ENCODE results near the gene CNN3.

CNN3 gene

DNA sequence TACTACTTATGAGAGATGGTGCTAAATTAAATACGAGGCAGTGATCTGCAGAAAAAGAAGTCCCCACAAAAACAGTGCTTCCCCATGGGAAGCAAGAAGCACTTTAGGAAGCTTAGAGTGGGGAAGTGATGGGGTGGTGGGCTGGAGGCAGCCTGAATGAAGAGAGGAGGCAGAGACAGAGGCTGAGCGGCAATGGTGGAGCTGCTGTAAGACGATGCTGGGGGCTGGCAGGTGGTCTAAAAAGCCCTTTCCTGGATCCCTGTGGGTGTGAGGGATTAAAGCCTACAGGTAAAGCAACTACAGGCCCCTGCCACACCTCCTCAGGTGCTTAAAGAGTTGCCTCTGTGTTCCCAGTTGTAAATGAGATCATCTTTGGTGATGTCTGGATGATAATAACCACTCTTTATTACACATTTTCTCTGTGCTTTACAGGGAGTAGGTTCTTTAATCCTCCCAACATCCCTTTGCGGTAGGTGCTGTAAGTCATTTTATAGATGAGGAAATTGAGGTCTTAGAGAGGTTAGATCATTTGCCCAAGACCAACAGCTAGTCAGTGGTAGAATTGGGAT, 39.2 kb downstream of the CNN3 start:
- no peak for DNase-seq (ENCODE audit: low spot score)

- no peak for DNase-seq (ENCODE audit: low spot score)
Measured at GRCh38 chr1:94887106-94887505, 39.8 kb downstream of the CNN3 start.

DNA sequence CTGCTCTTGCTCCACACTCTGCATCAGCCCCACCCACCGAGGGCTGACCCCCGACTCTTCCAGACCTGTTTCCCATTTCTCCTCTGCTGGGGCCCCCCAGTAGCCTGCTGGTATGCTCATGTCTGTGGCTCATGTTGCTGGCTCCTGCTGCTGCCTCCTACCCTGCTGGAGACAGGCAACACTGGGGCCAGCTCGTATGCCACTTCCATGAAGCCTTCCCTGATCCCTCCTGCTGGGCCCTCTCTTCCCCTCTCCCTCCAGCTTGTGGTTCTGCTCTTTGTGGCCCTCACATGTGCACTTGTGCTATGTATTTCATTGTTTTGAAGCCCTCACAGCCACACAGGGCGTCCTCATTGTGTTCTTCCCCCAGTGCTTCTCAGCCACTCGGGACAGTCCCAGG, 40.5 kb downstream of the CNN3 start:
- DNase-seq (ENCODE audit: low spot score) = no peak

DNA sequence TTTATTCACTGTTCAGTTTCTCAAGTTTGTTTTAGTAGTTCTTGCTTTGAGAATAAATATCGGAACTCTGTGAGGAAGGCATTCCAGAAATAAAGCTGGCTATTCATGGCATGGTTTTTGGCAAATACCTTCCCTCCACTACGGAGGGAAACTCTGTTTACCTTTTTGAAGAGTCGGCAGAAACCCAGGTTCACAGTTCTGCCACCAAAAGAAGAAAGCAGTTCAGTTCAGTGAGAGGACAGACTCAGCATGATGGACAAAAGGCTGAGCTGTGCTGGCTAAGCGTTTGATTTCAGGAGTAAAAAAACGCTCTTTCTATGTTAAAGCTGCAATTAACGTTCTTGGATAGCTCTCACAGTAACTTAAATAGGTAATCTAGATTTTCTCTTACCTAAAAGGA, 42.4 kb downstream of the CNN3 start:
- no peak for DNase-seq (ENCODE audit: low spot score)

GRCh38 chr1:94884106-94884505, 42.8 kb downstream of the CNN3 start:
- DNase-seq (ENCODE audit: low spot score) = no peak

GRCh38 chr1:94883691-94884090, 43.2 kb downstream of the CNN3 start:
- no peak for DNase-seq (ENCODE audit: low spot score)

- no peak for DNase-seq (ENCODE audit: low spot score)
Measured at GRCh38 chr1:94878329-94878728, 48.6 kb downstream of the CNN3 start.

- DNase-seq (ENCODE audit: low spot score) = peak; percentile 69
Measured at GRCh38 chr1:94876362-94876761, 50.5 kb downstream of the CNN3 start.

- DNase-seq (ENCODE audit: low spot score) = no peak
Measured at GRCh38 chr1:94875794-94876193, 51.1 kb downstream of the CNN3 start.

- DNase-seq (ENCODE audit: low spot score) = no peak
Measured at GRCh38 chr1:94874423-94874822, 52.5 kb downstream of the CNN3 start.

DNA sequence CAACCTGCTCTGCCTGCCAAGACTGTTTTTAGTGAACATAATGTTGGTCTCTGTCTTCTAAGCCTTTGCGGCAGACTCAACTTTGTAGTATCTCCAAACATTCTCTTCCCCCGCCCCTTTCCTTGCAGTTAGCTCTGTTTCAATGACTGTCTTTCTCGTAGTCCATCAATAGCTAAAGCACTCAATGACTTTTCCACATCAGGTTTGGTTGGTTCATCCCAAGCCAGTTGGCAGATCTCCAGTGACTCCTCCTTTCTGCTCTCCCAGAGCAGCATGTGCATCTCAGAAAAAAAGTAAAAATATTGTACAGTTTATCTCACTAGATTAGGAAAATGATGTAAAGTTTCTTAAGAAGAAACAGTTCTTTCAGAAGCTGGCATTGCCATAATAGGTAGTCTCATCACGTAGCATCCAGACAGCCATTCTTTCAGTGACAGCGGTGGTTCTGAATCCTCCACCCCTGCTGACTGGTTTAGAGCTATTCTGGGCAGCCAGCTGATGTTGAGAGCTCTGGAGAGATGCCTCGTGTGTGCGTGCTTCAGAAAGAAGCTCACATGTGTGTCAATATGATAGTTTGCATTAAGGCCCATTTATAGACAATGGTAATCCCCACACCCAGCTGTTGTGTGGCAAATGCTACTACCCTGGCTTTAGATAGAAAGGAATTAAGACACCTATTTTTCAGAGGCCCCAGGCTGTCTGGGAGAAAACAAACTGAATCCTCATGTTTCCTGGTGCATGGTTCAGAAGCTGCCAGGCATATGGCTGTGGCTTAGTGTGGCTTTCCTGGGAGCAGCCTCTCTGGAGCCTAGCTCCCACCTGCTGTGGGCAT, 53.2 kb downstream of the CNN3 start:
- no peak for DNase-seq (ENCODE audit: low spot score)

GRCh38 chr1:94872771-94873495, 54.0 kb downstream of the CNN3 start:
- DNase-seq (ENCODE audit: low spot score) = no peak

- no peak for DNase-seq (ENCODE audit: low spot score)
Measured at GRCh38 chr1:94871031-94871430, 55.9 kb downstream of the CNN3 start.

- DNase-seq (ENCODE audit: low spot score) = peak; percentile 35
Measured at GRCh38 chr1:94866164-94866807, 60.6 kb downstream of the CNN3 start.

DNA sequence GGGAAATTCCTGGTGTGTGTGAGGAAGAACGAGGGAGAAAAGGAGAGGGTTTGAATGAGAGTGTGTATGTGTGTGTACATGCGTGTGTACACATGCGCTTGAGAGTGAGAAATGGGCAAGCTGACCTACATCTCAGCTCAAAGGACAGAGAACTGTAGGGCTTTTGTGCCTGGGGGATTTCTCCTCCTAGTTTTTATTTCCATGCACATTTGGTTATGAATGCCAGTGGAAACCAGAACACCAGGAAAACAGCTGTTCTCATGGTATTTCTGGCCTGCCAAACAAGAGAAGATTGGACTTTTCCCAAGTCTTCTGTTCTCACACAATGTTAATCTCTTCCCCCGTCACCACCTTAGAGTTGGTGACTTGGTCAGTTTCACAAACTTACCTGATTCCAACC, 61.5 kb downstream of the CNN3 start:
- no peak for DNase-seq (ENCODE audit: low spot score)

GRCh38 chr1:94864821-94865220, 62.1 kb downstream of the CNN3 start:
- no peak for DNase-seq (ENCODE audit: low spot score)

GRCh38 chr1:94863919-94864318, 63.0 kb downstream of the CNN3 start:
- peak; percentile 53 for DNase-seq (ENCODE audit: low spot score)

- DNase-seq (ENCODE audit: low spot score) = no peak
Measured at GRCh38 chr1:94863297-94863911, 63.5 kb downstream of the CNN3 start.

DNA sequence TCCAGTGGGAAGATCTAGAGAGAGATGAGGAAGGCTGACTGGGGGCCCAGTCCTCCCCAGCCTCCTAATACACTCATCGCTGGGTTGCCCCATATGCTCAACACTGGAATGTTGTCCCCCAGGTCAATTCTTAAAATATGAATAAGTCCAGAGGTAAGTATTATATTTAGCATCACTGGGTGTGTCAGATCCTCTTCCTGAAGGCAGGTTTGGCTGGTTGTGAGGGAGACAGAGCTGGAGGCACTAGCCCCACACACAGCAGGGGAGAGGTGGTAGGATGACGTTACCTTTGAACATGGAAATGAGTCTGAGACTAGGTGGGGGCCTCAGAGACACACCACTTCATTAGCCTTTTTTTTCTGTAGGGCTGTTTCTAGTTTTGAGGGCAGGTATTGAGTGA, 64.2 kb downstream of the CNN3 start:
- no peak for DNase-seq (ENCODE audit: low spot score)

DNA sequence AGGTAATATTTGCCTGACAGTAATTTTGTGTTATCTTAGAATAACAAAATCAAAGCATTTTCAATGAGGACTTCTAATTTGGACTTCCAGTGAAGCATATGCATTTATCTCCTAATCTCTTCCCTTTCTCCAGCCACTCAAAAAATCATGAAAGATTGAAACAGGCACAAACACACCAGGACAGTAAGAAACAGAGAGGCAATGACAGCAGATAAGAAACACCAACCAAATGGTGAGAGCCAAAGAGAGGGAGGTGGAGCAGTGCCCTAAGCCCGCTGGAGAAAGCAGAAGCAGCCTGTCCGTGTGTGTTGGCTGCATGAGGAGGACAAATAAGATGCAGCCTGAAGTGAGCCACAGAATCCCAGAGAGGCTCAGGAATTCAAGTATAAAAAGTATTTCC, 67.7 kb downstream of the CNN3 start:
- no peak for DNase-seq (ENCODE audit: low spot score)

- no peak for DNase-seq (ENCODE audit: low spot score)
Measured at GRCh38 chr1:94858276-94858675, 68.6 kb downstream of the CNN3 start.

DNA sequence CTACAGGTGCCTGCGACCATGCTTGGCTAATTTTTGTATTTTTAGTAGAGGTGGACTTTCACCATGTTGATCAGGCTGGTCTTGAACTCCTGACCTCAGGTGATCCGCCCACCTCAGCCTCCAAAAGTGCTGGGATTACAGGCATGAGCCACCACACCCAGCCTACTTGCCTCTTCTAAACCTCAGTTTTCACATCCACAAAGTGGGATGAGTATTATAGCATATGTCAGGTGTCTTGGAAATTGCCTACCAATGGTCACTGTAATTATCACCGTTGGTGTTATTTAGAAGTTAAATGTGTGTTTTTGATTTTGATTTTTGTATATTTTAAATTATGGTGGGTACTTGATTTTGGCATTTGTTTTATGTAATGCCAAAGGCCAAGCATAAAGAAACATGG, 70.0 kb downstream of the CNN3 start:
- DNase-seq (ENCODE audit: low spot score) = no peak
